ENCODE results near the gene KNOP1. TPM values are rescaled to one million over a fixed set of nuclear protein-coding genes. Genes with fewer than 3 reads are reported as not detected.

The KNOP1 gene
- total RNA-seq, 1 experiment from 2014 or later, result 29.0 TPM

- no peak for DNase-seq (ENCODE audit: low spot score)
These were observed 10.3 kb downstream of the KNOP1 start for GRCh38 chr16:19707569-19708295.

- no peak for DNase-seq (ENCODE audit: low spot score)
These were observed 11.2 kb downstream of the KNOP1 start for GRCh38 chr16:19706846-19707245.

GRCh38 chr16:19705843-19706242, 12.2 kb downstream of the KNOP1 start:
- no peak for DNase-seq (ENCODE audit: low spot score)

- no peak for DNase-seq (ENCODE audit: low spot score)
These were observed 12.9 kb downstream of the KNOP1 start for GRCh38 chr16:19705146-19705501.

- DNase-seq (ENCODE audit: low spot score), result peak; percentile 82
These were observed 13.5 kb downstream of the KNOP1 start for GRCh38 chr16:19704321-19705145.

GRCh38 chr16:19703172-19703889, 14.7 kb downstream of the KNOP1 start:
- DNase-seq (ENCODE audit: low spot score), result no peak

GRCh38 chr16:19701091-19701490, 16.9 kb downstream of the KNOP1 start:
- DNase-seq (ENCODE audit: low spot score), result no peak

- DNase-seq (ENCODE audit: low spot score), result peak; percentile 25
These were observed 17.7 kb downstream of the KNOP1 start for GRCh38 chr16:19700319-19700781.

- no peak for DNase-seq (ENCODE audit: low spot score)
These were observed 18.6 kb downstream of the KNOP1 start for GRCh38 chr16:19699472-19699871.

- DNase-seq (ENCODE audit: low spot score), result peak; percentile 65
These were observed 19.3 kb downstream of the KNOP1 start for GRCh38 chr16:19698480-19699465.

- no peak for DNase-seq (ENCODE audit: low spot score)
These were observed 20.2 kb downstream of the KNOP1 start for GRCh38 chr16:19697756-19698318.

GRCh38 chr16:19696961-19697360, 21.1 kb downstream of the KNOP1 start:
- no peak for DNase-seq (ENCODE audit: low spot score)

GRCh38 chr16:19696328-19696727, 21.7 kb downstream of the KNOP1 start:
- DNase-seq (ENCODE audit: low spot score), result peak; percentile 90

GRCh38 chr16:19694989-19695388, 23.0 kb downstream of the KNOP1 start:
- no peak for DNase-seq (ENCODE audit: low spot score)

GRCh38 chr16:19691161-19691711, 26.8 kb downstream of the KNOP1 start:
- no peak for DNase-seq (ENCODE audit: low spot score)

GRCh38 chr16:19690196-19690595, 27.8 kb downstream of the KNOP1 start:
- no peak for DNase-seq (ENCODE audit: low spot score)

GRCh38 chr16:19689342-19689741, 28.7 kb downstream of the KNOP1 start:
- DNase-seq (ENCODE audit: low spot score), result no peak

GRCh38 chr16:19688396-19689024, 29.5 kb downstream of the KNOP1 start:
- no peak for DNase-seq (ENCODE audit: low spot score)

- no peak for DNase-seq (ENCODE audit: low spot score)
These were observed 30.7 kb downstream of the KNOP1 start for GRCh38 chr16:19687279-19687678.

- DNase-seq (ENCODE audit: low spot score), result no peak
These were observed 32.9 kb downstream of the KNOP1 start for GRCh38 chr16:19685176-19685575.
